Activated T-cell treated with anti-CD3 and anti-CD28 coated beads, Interleukin-2, amount 50 U/mL, for 72 hours (primary cell): ENCODE measurements around the gene PLIN1. TPM values are rescaled to one million over a fixed set of nuclear protein-coding genes. Genes with fewer than 3 reads are reported as not detected.
"Not testable (repeated sequence)": the region's sequence is repeated elsewhere in the genome, so short reads cannot be mapped to it uniquely, and the experiment has no call there.

Experiments
- ATAC-seq, 2 donors: fragments of 150-1000 bp; cut with Tn5 transposase; replicated peaks in 1 of 2; 2 replicates each; pipeline ENCODE4 v1.10.0; 2021; ENCODE audit warnings: moderate library complexity in 2 of 2, mild to moderate bottlenecking in 1 of 2
- DNase-seq, 2 donors: peaks; one replicate each; pipeline ENCODE4 v3.0.0; 2021 to 2022; ENCODE audit warnings: mixed read lengths in 1 of 2
- H3K27ac Mint-ChIP-seq: one replicate; pipeline ENCODE4 v1.8.0; 2022; ENCODE audit warnings: mild to moderate bottlenecking, moderate library complexity, mixed read lengths
- H3K27me3 Mint-ChIP-seq: one replicate; pipeline ENCODE4 v1.8.0; 2022; ENCODE audit warnings: low read depth, mixed read lengths
- H3K36me3 Mint-ChIP-seq, 2 donors: one replicate each; pipeline ENCODE4 v1.8.0; 2022; ENCODE audit warnings: mixed read lengths in 2 of 2, mild to moderate bottlenecking in 1 of 2; ENCODE audit not compliant: insufficient read depth in 2 of 2
- H3K4me1 Mint-ChIP-seq: one replicate; pipeline ENCODE4 v1.8.0; 2022; ENCODE audit warnings: low read depth, mixed read lengths
- H3K4me3 Mint-ChIP-seq, 2 donors: one replicate each; pipeline ENCODE4 v1.8.0; 2022; ENCODE audit warnings: mild to moderate bottlenecking in 2 of 2, mixed read lengths in 2 of 2, moderate library complexity in 2 of 2
- H3K9me3 Mint-ChIP-seq, 2 donors: one replicate each; pipeline ENCODE4 v1.8.0; 2022; ENCODE audit warnings: mixed read lengths in 2 of 2
- total RNA-seq, 2 donors: library from RNA; stranded (reverse); gene quantifications; one replicate each; pipeline ENCODE4 v1.2.3, GENCODE V29; 2022

Gene PLIN1, protein sequence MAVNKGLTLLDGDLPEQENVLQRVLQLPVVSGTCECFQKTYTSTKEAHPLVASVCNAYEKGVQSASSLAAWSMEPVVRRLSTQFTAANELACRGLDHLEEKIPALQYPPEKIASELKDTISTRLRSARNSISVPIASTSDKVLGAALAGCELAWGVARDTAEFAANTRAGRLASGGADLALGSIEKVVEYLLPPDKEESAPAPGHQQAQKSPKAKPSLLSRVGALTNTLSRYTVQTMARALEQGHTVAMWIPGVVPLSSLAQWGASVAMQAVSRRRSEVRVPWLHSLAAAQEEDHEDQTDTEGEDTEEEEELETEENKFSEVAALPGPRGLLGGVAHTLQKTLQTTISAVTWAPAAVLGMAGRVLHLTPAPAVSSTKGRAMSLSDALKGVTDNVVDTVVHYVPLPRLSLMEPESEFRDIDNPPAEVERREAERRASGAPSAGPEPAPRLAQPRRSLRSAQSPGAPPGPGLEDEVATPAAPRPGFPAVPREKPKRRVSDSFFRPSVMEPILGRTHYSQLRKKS
- 1 to 10 TPM in 1 of 2 donors, under 1 TPM in 1; 0.88 to 1.3 TPM for total RNA-seq

DNA sequence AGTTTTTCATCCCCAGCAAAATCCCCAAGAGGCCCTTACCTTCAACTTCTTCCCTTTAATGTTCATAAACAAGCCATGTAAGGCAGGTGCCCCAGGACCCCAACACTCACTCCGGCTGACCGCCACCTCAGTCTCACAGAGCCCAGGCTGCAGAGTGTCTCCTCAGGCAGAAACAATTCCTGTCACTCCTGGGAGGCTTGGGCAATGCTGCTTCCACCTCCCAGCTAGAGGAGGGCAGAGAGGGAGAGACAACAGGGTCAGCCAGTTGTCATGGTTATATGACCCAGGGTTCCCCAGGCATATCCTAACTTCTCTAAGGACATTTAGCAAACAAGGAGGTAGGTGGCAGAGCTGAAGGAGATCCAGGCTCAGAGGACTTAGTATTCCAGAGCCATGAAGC is at the start of gene PLIN1:
TSS of gene PLIN1 (minus strand) at position 156 of the 400 bp plus-strand sequence. CDS start 1,878 bp downstream, outside the sequence.
- ATAC-seq (no peak), DNase-seq (no peak)
- no peak within 1 kb of the TSS for H3K4me3 Mint-ChIP-seq
- no peaks in the 10 kb centered on the region for H3K36me3 Mint-ChIP-seq
- no peak within 1 kb of the TSS for H3K27ac Mint-ChIP-seq
- H3K27me3 Mint-ChIP-seq, result no peaks in the 10 kb centered on the region
- no peaks in the 10 kb centered on the region for H3K4me1 Mint-ChIP-seq
- no peaks in the 10 kb centered on the region for H3K9me3 Mint-ChIP-seq

DNA sequence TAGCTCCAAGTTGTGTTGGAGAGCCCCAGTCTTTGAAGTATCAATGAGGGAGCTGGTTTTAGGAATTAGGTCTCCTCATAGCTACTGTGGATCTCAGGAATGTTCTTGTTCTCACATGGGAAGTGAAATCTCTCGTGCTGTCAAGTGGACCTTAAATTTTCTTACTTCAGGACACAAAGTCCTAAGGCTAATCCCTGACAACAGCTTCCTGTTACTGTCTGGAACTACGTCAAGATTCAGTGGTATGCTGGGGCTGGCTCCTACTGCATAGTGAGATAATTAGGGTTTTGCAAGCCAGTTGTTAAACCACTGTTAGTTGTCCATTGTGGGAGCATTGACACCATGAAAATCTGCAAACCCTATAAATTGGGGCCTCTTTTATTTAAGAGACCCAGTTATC is 49.1 kb upstream of the PLIN1 start:
- DNase-seq (no peak), ATAC-seq (no peak)
- Mint-ChIP-seq H3K4me3 (no peak overlapping the region), H3K27ac (no peak overlapping the region), H3K9me3 (no peaks in the 10 kb centered on the region), H3K4me1 (no peaks in the 10 kb centered on the region), H3K27me3 (peaks cover 3% of the 10 kb centered on the region), H3K36me3 (no peaks in the 10 kb centered on the region)

DNA sequence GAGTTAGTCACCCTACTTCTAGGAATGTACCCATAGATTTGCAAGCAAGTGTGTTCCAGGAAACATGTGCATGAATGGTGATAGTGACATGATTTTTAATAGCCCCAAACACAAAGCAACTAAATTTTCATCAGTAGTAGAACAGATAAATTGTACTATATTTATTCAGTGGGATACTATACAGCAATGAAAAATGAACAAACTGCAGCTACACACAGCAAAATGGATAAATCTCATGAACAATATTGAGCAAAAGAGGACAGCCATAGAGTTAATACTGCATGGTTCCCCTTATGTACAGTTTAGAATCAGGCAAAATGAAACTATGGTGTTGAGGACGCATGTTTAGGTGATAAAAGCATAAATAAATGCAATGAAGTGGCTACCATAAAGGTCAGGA is 45.9 kb upstream of the PLIN1 start:
- Mint-ChIP-seq H3K36me3 (no peaks in the 10 kb centered on the region), H3K9me3 (no peaks in the 10 kb centered on the region), H3K4me3 (no peak overlapping the region), H3K27me3 (no peaks in the 10 kb centered on the region), H3K27ac (no peak overlapping the region), H3K4me1 (no peaks in the 10 kb centered on the region)
- DNase-seq, result no peak
- ATAC-seq, result no peak

DNA sequence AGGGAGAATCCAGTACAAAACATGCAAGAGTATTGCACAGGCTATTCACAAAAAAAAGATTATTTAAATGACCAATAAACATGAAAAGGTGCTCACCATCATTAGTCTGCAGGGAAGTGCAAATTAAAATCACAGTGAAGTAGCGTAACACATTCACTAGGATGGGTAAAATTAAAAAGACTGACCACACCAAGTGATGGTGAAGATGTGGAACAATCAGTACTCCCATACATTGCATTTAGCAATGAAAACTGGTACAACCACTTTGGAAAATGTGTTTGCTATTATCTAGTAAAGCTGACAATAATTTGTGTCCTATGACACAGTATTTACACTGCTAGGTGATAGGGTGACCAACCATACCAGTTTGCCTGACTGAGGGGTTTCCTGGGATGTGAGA is 45.5 kb upstream of the PLIN1 start:
- DNase-seq (no peak), ATAC-seq (no peak)
- Mint-ChIP-seq H3K27me3 (no peaks in the 10 kb centered on the region), H3K4me1 (no peaks in the 10 kb centered on the region), H3K9me3 (no peaks in the 10 kb centered on the region), H3K4me3 (no peak overlapping the region), H3K36me3 (no peaks in the 10 kb centered on the region), H3K27ac (no peak overlapping the region)

DNA sequence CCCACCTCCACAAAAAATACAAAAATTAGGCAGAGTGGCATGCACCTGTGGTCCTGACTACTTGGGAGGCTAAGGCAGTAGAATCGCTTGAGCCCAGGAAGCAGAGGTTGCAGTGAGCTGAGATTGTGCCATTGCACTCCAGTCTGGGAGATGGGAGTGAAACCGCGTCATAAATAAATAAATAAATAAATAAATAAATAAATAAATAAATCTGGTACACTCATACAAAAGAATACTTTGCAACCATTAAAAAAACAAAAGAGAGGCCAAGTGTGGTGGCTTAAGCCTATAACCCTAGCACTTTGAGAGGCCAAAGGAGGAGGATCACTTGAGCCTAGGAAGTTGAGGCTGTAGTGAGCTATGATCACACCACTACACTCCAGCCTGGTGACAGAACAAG is 43.9 kb upstream of the PLIN1 start:
- Mint-ChIP-seq H3K9me3 (no peaks in the 10 kb centered on the region), H3K4me1 (no peaks in the 10 kb centered on the region), H3K36me3 (no peaks in the 10 kb centered on the region), H3K27me3 (no peaks in the 10 kb centered on the region), H3K4me3 (no peak overlapping the region), H3K27ac (no peak overlapping the region)
- ATAC-seq (no peak), DNase-seq (no peak)

DNA sequence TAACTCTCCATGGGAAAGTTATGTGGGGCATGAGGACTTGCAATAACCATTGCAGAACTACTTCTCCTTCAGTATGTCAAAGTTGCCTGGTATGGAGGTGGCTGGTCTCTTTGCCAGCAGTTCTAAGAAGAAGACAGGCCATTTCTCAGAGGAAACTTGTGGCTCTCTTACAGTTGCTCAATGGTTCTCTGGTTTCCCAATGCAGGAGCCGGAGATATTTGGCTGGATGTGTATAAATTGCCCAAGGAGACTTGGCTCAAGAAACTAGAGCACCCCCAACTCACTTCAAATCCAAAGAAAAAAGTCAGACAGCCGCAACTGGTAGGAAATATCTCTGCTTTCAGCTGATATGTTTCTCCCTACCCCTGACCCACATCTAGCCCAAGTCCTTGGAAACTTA is 35.6 kb upstream of the PLIN1 start:
- H3K36me3 Mint-ChIP-seq, result no peaks in the 10 kb centered on the region
- no peaks in the 10 kb centered on the region for H3K9me3 Mint-ChIP-seq
- ATAC-seq (no peak), DNase-seq (no peak)
- H3K4me1 Mint-ChIP-seq, result no peaks in the 10 kb centered on the region
- no peak overlapping the region for H3K27ac Mint-ChIP-seq
- no peaks in the 10 kb centered on the region for H3K27me3 Mint-ChIP-seq
- no peak overlapping the region for H3K4me3 Mint-ChIP-seq

DNA sequence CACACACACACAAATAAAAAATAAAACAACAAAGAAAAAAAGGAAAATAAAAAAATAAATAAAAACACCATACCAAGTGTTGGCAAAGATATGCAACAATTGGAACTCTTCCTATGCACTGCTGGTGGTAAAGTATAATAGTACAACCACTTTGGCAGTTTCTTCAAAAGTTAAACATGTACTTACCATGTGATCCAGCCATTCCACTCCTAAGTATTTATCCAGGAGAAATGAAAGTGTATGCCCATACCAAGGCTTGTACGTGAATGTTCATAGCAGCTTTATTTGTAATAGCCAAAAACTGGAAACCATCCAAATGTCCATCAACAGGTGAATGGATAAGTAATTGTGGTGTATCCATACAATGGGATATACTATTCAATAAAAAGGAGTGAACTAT is 28.4 kb upstream of the PLIN1 start:
- Mint-ChIP-seq H3K27me3 (peaks cover 25% of the 10 kb centered on the region), H3K9me3 (no peaks in the 10 kb centered on the region), H3K36me3 (no peaks in the 10 kb centered on the region), H3K27ac (no peak overlapping the region), H3K4me1 (no peaks in the 10 kb centered on the region), H3K4me3 (no peak overlapping the region)
- no peak for ATAC-seq
- DNase-seq, result no peak

DNA sequence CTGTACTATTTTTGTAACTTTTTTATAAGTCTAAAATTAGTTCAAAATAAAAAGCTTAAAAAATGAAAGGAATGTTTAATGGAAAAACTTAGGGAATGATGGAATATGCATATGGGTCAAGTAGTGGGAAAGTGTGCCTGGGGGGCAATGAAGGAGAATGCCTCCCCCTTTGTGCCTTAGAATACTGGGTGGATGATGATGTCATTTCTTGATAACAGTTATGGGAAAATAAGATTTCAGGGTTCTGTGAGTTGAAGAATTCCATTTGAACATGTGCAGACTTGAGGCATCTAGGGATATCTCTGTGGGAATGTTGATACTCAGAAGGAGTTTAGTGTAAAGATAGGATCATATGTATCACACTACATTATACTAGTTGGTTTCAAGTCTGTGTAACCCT is 25.2 kb upstream of the PLIN1 start:
- Mint-ChIP-seq H3K27ac (no peak overlapping the region), H3K36me3 (no peaks in the 10 kb centered on the region), H3K4me1 (no peaks in the 10 kb centered on the region), H3K27me3 (peaks cover 40% of the 10 kb centered on the region), H3K9me3 (no peaks in the 10 kb centered on the region), H3K4me3 (no peak overlapping the region)
- no peak for DNase-seq
- ATAC-seq, result no peak

DNA sequence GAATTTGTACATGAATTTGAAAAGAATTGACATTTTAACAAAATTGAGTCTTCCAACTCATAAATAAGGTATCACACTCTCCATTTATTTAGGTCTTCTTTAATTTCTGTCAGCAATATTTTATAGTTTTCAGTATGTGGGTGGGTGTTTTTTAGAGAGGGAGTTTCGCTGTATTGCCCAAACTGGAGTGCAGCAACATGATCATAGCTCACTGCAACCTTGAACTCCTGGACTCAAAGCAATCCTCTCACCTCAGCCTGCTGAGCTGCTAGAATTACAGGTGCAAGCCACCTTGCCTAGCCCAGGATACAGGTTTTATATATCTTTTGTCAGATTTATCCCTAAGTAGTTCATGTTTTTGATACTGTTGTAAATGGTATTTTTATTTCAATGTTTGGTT is 16.0 kb upstream of the PLIN1 start:
- DNase-seq (no peak), ATAC-seq (no peak)
- Mint-ChIP-seq H3K27me3 (peaks cover 10% of the 10 kb centered on the region), H3K36me3 (no peaks in the 10 kb centered on the region), H3K27ac (no peak overlapping the region), H3K4me3 (no peak overlapping the region), H3K4me1 (peaks cover 6% of the 10 kb centered on the region), H3K9me3 (no peaks in the 10 kb centered on the region)

DNA sequence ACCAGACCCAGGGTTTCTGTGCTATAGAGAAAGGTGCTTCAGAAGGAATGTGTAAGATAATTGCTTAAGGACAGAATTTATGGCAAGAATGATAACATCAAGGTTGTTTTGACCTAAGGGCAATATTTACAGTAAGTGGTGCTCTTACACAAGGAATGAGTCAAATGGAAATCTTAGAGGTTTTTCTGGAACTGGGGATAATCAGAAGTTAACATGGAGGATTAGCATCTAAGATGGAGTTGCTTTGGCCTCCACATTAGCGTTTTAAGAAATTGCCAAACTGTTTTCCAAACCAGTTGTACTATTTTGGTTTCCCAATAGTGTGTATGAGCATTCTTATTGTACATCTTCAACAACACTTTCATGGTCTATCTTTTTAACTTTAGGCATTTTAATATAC is 14.5 kb upstream of the PLIN1 start:
- Mint-ChIP-seq H3K9me3 (no peaks in the 10 kb centered on the region), H3K4me1 (peaks cover 13% of the 10 kb centered on the region), H3K4me3 (no peak overlapping the region), H3K27me3 (no peaks in the 10 kb centered on the region), H3K27ac (no peak overlapping the region), H3K36me3 (no peaks in the 10 kb centered on the region)
- ATAC-seq (no peak), DNase-seq (no peak)

DNA sequence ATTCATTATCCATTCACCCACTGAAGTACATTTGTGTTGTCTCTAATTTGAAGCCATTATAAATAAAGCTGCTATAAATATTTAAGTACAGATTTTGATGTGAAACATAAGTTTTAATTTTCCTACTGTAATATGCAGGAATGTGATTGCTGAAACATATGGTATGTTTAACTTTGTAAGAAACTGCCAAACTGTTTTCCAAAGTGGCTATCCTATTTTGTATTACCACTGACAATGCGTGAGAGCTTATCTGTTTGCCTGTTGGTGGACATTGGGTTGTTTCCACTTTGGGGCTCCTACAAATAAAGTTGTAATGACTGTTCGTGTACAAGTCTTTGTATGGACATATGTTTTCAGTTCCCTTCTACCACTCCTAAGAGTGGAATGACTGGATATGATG is 13.9 kb upstream of the PLIN1 start:
- DNase-seq, result no peak
- Mint-ChIP-seq H3K4me3 (no peak overlapping the region), H3K36me3 (no peaks in the 10 kb centered on the region), H3K4me1 (peaks cover 13% of the 10 kb centered on the region), H3K27ac (no peak overlapping the region), H3K9me3 (no peaks in the 10 kb centered on the region), H3K27me3 (no peaks in the 10 kb centered on the region)
- no peak for ATAC-seq

DNA sequence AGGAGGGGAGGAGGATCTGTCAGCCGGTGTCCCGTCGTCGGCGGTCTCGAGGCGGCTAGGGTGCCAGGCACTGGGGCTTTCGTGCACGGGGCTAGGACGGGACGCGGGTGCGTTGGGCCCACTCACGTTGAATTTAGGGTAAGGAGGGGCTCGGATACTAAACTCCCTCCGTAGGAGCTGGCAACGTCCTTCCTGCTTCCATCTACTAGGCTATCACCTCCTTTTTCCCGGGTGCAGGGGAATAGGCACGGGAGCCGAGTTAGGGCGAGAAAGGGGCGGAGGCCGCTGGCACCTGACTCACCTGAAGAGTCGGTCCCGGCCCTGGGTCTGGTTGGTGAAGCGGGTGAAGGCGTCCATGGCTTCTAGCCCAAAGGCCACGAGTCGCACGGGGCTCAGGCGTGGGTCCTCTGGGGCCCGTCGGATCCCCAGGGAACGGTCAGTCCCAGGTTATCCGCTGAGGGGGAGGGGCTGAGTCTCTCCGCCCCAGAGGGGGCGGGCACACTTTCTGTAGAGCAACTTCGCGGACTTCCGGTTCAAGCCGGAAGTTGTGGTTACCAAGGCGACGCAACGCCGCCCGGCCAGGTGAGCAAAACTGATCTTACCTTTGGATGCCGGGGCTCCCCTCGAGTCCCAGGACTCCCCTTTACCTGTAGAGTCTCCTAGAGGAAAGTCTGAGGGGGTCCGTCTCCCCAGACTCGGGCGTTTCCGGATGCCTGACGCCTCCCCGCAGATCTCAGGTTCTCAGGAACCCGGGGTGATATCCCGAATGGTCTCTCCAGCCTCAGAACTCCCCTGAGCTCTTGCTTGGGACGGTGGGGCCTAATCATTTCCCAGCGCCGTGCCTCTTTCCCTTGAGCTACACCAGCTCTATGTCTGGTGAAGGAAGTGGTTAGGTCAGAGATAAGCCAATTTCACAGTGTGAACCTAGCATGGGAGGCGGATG is 11.4 kb upstream of the PLIN1 start, which contains the start of the genes PEX11A and WDR93:
TSS of gene PEX11A (minus strand) at position 479 of the 943 bp plus-strand sequence. CDS start at position 357, 122 bp downstream.
TSS of gene WDR93 (plus strand) at position 536 of the 943 bp plus-strand sequence. CDS start 10,936 bp downstream, outside the sequence.
- H3K36me3 Mint-ChIP-seq, result no peaks in the 10 kb centered on the region
- no peaks in the 10 kb centered on the region for H3K9me3 Mint-ChIP-seq
- ATAC-seq, result peak; percentile 94 to 97
- peak within 1 kb of the TSS; percentile 87 for H3K27ac Mint-ChIP-seq
- H3K4me1 Mint-ChIP-seq, result peaks cover 13% of the 10 kb centered on the region
- H3K4me3 Mint-ChIP-seq, result peak within 1 kb of the TSS; percentile 87 to 88
- peak; percentile 78 to 85 for DNase-seq
- H3K27me3 Mint-ChIP-seq, result no peaks in the 10 kb centered on the region

DNA sequence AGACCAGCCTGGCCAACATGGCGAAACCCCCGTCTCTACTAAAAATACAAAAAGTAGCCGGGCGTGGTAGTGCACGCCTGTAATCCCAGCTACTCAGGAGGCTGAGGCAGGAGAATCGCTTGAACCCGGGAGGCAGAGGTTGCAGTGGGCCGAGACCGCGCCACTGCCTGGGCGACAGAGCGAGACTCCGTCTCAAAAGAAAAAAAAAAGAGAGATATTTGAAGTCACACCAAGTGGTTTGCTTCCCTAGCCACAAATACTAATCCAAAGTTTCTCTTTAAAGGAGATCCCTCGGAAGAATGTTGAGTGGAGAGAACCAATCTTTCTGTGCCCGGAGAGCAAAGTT is 10.7 kb upstream of the PLIN1 start:
- H3K4me3 Mint-ChIP-seq, result peak overlapping the region; percentile 87 to 88
- not testable (repeated sequence) for DNase-seq, H3K27me3 Mint-ChIP-seq, H3K36me3 Mint-ChIP-seq, ATAC-seq, H3K9me3 Mint-ChIP-seq
- H3K4me1 Mint-ChIP-seq, result peaks cover 13% of the 10 kb centered on the region
- H3K27ac Mint-ChIP-seq, result peak overlapping the region; percentile 17
